IMR-90 (cell line): Measurements from ENCODE around the gene ZXDC. TPM values are rescaled to one million over a fixed set of nuclear protein-coding genes. Genes with fewer than 3 reads are reported as not detected.

ENCODE experiments used
- ATAC-seq: fragments of 200-7000 bp; cut with Tn5 transposase; 2 replicates; pipeline ENCODE4 v1.9.1; 2020; ENCODE audit warnings: low read depth, mild to moderate bottlenecking, moderate library complexity
- BruUV-seq: library from RNA; stranded (reverse); fragments of 400-500 nt; replicated peaks from 2 replicates; lab custom pipeline; 2021; lab: Mats Ljungman, UMichigan
- CTCF ChIA-PET: fragments of 300-600 bp; formaldehyde crosslinking; extraction: SDS; loops from one replicate; lab custom pipeline; 2021; ENCODE audit warnings: antibody characterized with exemption; lab: Yijun Ruan, JAX
- POLR2A ChIA-PET: fragments of 300-600 bp; sonication (Branson Sonifier 250); formaldehyde crosslinking; loops from one replicate; lab custom pipeline; 2022; ENCODE audit warnings: antibody characterized with exemption; ENCODE audit not compliant: unreplicated experiment; lab: Charles Lee
- DNase-seq: peaks from one replicate; pipeline ENCODE4 v3.0.0; 2013
- H2AFZ ChIP-seq: replicated peaks from 2 replicates; pipeline ENCODE3; 2013; ENCODE audit warnings: low read length, mild to moderate bottlenecking; ENCODE audit not compliant: poor library complexity
- H2AK5ac ChIP-seq: 2 replicates; pipeline ENCODE4 v1.6.1; 2013; ENCODE audit warnings: low read depth, low read length, inconsistent platforms
- H2AK9ac ChIP-seq: replicated peaks from 2 replicates; pipeline ENCODE3; 2013; ENCODE audit warnings: mild to moderate bottlenecking, low read depth, low read length, moderate library complexity; ENCODE audit not compliant: poor library complexity
- H2BK120ac ChIP-seq: 2 replicates; pipeline ENCODE4 v1.6.1; 2013; ENCODE audit warnings: low read depth, low read length, inconsistent platforms
- H2BK15ac ChIP-seq: 3 replicates; pipeline ENCODE4 v1.6.1; 2013; ENCODE audit warnings: low read depth, low read length, inconsistent platforms
- H2BK20ac ChIP-seq: 2 replicates; pipeline ENCODE4 v1.6.1; 2013; ENCODE audit warnings: low read depth, mild to moderate bottlenecking, inconsistent platforms, low read length, moderate library complexity
- H2BK5ac ChIP-seq: 2 replicates; pipeline ENCODE4 v1.6.1; 2013; ENCODE audit warnings: mild to moderate bottlenecking, low read depth, low read length, inconsistent platforms; ENCODE audit not compliant: poor library complexity, severe bottlenecking
- H3K14ac ChIP-seq: replicated peaks from 2 replicates; pipeline ENCODE4 v1.6.1; 2013; ENCODE audit warnings: low read depth, low read length, inconsistent platforms
- H3K18ac ChIP-seq: 2 replicates; pipeline ENCODE4 v1.6.1; 2013; ENCODE audit warnings: low read depth, low read length, control low read depth
- H3K23ac ChIP-seq: 2 replicates; pipeline ENCODE4 v1.6.1; 2013; ENCODE audit warnings: low read depth, low read length, inconsistent platforms
- H3K27ac ChIP-seq: 2 replicates; pipeline ENCODE4 v1.5.1; 2013; ENCODE audit warnings: mild to moderate bottlenecking, control low read depth, low read length; ENCODE audit not compliant: insufficient read depth
- H3K27me3 ChIP-seq: 2 replicates; pipeline ENCODE4 v1.6.1; 2013; ENCODE audit warnings: low read length; ENCODE audit not compliant: control insufficient read depth, insufficient read depth
- H3K36me3 ChIP-seq: 2 replicates; pipeline ENCODE4 v1.6.1; 2013; ENCODE audit warnings: low read length, mixed read lengths; ENCODE audit not compliant: control insufficient read depth, insufficient read depth
- H3K4ac ChIP-seq: 2 replicates; pipeline ENCODE4 v1.6.1; 2013; ENCODE audit warnings: low read depth, low read length, inconsistent platforms
- H3K4me1 ChIP-seq: 2 replicates; pipeline ENCODE4 v1.6.1; 2013; ENCODE audit warnings: low read length, mixed read lengths; ENCODE audit not compliant: control insufficient read depth, insufficient read depth
- H3K4me2 ChIP-seq: 2 replicates; pipeline ENCODE4 v1.6.1; 2013; ENCODE audit warnings: low read depth, mild to moderate bottlenecking, control low read depth, low read length, moderate library complexity
- H3K4me3 ChIP-seq: 2 replicates; pipeline ENCODE4 v1.5.1; 2013; ENCODE audit warnings: low read depth, mild to moderate bottlenecking, control low read depth, low read length, moderate library complexity; ENCODE audit not compliant: insufficient read depth
- H3K56ac ChIP-seq: 2 replicates; pipeline ENCODE4 v1.6.1; 2013; ENCODE audit warnings: low read length, inconsistent platforms; ENCODE audit not compliant: insufficient read depth; ENCODE audit errors: extremely low read depth
- H3K79me1 ChIP-seq, 2 experiments: 2 replicates each; pipeline ENCODE4 v1.6.1; 2013; ENCODE audit warnings: low read length in 2 of 2, inconsistent platforms in 1 of 2, low read depth in 1 of 2
- H3K9ac ChIP-seq: 2 replicates; pipeline ENCODE4 v1.6.1; 2013; ENCODE audit warnings: low read depth, low read length, control low read depth
- H3K9me1 ChIP-seq: 2 replicates; pipeline ENCODE4 v1.6.1; 2013; ENCODE audit warnings: low read length, inconsistent platforms; ENCODE audit not compliant: insufficient read depth
- H3K9me3 ChIP-seq: 2 replicates; pipeline ENCODE4 v1.6.1; 2013; ENCODE audit warnings: low read length; ENCODE audit not compliant: control insufficient read depth, insufficient read depth
- H4K20me1 ChIP-seq: 2 replicates; pipeline ENCODE4 v1.6.1; 2013; ENCODE audit warnings: low read length, inconsistent platforms; ENCODE audit not compliant: insufficient read depth
- H4K5ac ChIP-seq: 2 replicates; pipeline ENCODE4 v1.6.1; 2013; ENCODE audit warnings: mild to moderate bottlenecking, low read depth, low read length, control low read depth
- H4K8ac ChIP-seq, 2 experiments: 2 replicates each; pipeline ENCODE4 v1.6.1; 2013; ENCODE audit warnings: low read depth in 2 of 2, low read length in 2 of 2, control low read depth in 1 of 2, inconsistent platforms in 1 of 2
- H4K91ac ChIP-seq: 2 replicates; pipeline ENCODE4 v1.6.1; 2013; ENCODE audit warnings: low read depth, low read length, inconsistent platforms; ENCODE audit not compliant: insufficient read depth
- BHLHE40 ChIP-seq: fragments of 150-350 bp; IDR thresholded peaks from 2 replicates; pipeline ENCODE4 v1.6.1; 2016; ENCODE audit warnings: mild to moderate bottlenecking, low read depth, low read length
- CEBPB ChIP-seq: IDR thresholded peaks from 2 replicates; pipeline ENCODE4 v1.6.1; 2012; ENCODE audit warnings: low read depth, low read length, improper control_type of control experiment
- CHD1 ChIP-seq: IDR thresholded peaks from 2 replicates; pipeline ENCODE4 v1.6.1; 2012; ENCODE audit warnings: low read depth, low read length, improper control_type of control experiment
- FOS ChIP-seq: fragments of 150-350 bp; IDR thresholded peaks from 2 replicates; pipeline ENCODE4 v1.6.1; 2016; ENCODE audit warnings: low read depth, low read length
- MAFK ChIP-seq: IDR thresholded peaks from 2 replicates; pipeline ENCODE4 v1.6.1; 2012; ENCODE audit warnings: low read depth, low read length, improper control_type of control experiment
- MAZ ChIP-seq: IDR thresholded peaks from 2 replicates; pipeline ENCODE4 v1.6.1; 2012; ENCODE audit warnings: low read depth, mild to moderate bottlenecking, low read length, improper control_type of control experiment, moderate library complexity, borderline replicate concordance
- MXI1 ChIP-seq: IDR thresholded peaks from 2 replicates; pipeline ENCODE4 v1.6.1; 2012; ENCODE audit warnings: low read depth, mild to moderate bottlenecking, low read length, moderate library complexity, borderline replicate concordance
- NFE2L2 ChIP-seq: fragments of 150-350 bp; IDR thresholded peaks from 2 replicates; pipeline ENCODE4 v1.6.1; 2016; ENCODE audit warnings: low read depth, mild to moderate bottlenecking, low read length
- POLR2A ChIP-seq: IDR thresholded peaks from 2 replicates; pipeline ENCODE4 v1.6.1; 2012; ENCODE audit warnings: mild to moderate bottlenecking, low read depth, low read length
- RCOR1 ChIP-seq: IDR thresholded peaks from 2 replicates; pipeline ENCODE4 v1.6.1; 2012; ENCODE audit warnings: mild to moderate bottlenecking, low read length, improper control_type of control experiment; ENCODE audit not compliant: insufficient replicate concordance
- RFX5 ChIP-seq: IDR thresholded peaks from 2 replicates; pipeline ENCODE4 v1.8.0; 2012; ENCODE audit warnings: low read depth, mild to moderate bottlenecking, low read length, moderate library complexity
- SMC3 ChIP-seq: fragments of 150-350 bp; IDR thresholded peaks from 2 replicates; pipeline ENCODE4 v1.6.1; 2016; ENCODE audit warnings: low read depth, mild to moderate bottlenecking, antibody characterized with exemption, low read length, moderate library complexity
- WGBS, 2 experiments: methylation state at CpG; one replicate each; pipeline versions ENCODE4 v1.1.5 to v1.1.7; 2013; ENCODE audit warnings: missing lambda C conversion rate in 2 of 2; ENCODE audit not compliant: insufficient read length in 1 of 2; ENCODE audit errors: extremely low coverage in 2 of 2; 5-methylcytosine and 5-hydroxymethylcytosine counted together
- dilution Hi-C: fragments of 300-500 bp; cut with HindIII; formaldehyde crosslinking; loops from one replicate; pipeline ENCODE4 v1.14.3; 2018; ENCODE audit warnings: low sequenced_read_pairs; ENCODE audit not compliant: unreplicated experiment
- in situ Hi-C: fragments of 300-500 bp; cut with MboI; formaldehyde crosslinking; loops from 3 replicates; pipeline ENCODE4 v1.14.3; 2019; ENCODE audit warnings: low sequenced_read_pairs, inconsistent platforms, mixed read lengths
- intact Hi-C: fragments of 100-400 bp; cut with micrococcal nuclease; formaldehyde crosslinking; loops from 2 replicates; pipeline ENCODE4 v1.10.0; 2022
- polyA plus RNA-seq, 3 experiments: library from polyadenylated mRNA; depleted of rRNA; stranded (reverse); fragments of >200 nt; gene quantifications; 2 replicates each; pipeline ENCODE4 v1.2.3, GENCODE V29; 2012; ENCODE audit warnings: low replicate concordance in 1 of 3
- total RNA-seq: library from RNA; depleted of rRNA; stranded (reverse); fragments of >200 nt; gene quantifications from 2 replicates; pipeline ENCODE4 v1.2.3, GENCODE V29; 2012
- TF ChIP-seq, protein P1 (sequence below): conservative IDR thresholded peaks from 2 replicates; pipeline ENCODE4 v1.5.1; 2012; ENCODE audit warnings: mild to moderate bottlenecking, low read depth, low read length, improper control_type of control experiment
- TF ChIP-seq, protein P2 (sequence below): fragments of 150-350 bp; IDR thresholded peaks from 2 replicates; pipeline ENCODE4 v1.6.1; 2017; ENCODE audit warnings: mild to moderate bottlenecking, antibody characterized with exemption, low read length, low read depth
- TF ChIP-seq, protein P3 (sequence below): fragments of 150-350 bp; IDR thresholded peaks from 2 replicates; pipeline ENCODE4 v1.6.1; 2016; ENCODE audit warnings: low read depth, mild to moderate bottlenecking, low read length, moderate library complexity, borderline replicate concordance

Gene ZXDC
- total and polyA plus RNA-seq, 2 of the 4 experiments (the other 2 are of a cell fraction), result 11.5 to 14.3 TPM

DNA sequence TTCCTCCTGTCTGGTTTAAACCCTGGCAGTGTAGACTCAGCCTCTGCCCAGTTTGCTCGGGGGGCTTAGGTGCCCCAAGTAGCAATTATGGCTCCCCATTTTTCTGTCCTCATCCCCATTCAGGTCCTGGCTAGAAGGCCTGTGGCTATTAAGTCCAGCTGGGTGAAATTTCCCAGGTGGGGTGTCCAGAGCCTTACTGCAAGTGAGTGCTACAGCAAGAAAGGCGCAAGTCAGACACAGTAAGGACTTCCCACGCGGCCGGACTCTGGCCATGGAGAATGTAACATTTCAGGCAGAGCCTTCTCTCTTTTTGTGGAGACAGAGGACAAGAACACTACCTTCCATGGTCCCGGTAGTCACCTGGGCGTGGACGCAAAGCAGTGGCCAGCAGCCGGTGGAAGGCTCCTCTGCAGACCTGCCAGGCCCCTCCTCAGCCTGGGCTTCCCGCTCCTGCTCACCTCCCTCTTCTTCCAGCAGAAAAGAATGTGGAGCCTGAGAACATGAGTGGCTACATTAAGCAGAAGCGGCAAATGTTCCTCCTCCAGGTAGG, 57.6 kb downstream of the ZXDC start:
- H3K18ac ChIP-seq, result no peak overlapping the region
- ATAC-seq (no peak), DNase-seq (no peak)
- H2AK9ac ChIP-seq, result no peak overlapping the region
- H3K23ac ChIP-seq, result no peak overlapping the region
- H4K8ac ChIP-seq, result no peak overlapping the region
- H3K9me1 ChIP-seq, result no peaks in the 10 kb centered on the region
- no peak overlapping the region for H2AFZ ChIP-seq
- no peaks in the 10 kb centered on the region for H3K9me3 ChIP-seq
- H3K4me3 ChIP-seq, result no peak overlapping the region
- H2AK5ac ChIP-seq, result no peak overlapping the region
- no peaks in the 10 kb centered on the region; the same call in 1 of the 2 replicates for H3K4me1 ChIP-seq
- no peaks in the 10 kb centered on the region for H4K20me1 ChIP-seq
- dilution Hi-C loops, result no loop called here
- no peak overlapping the region for H3K4ac ChIP-seq
- no peak overlapping the region for H2BK15ac ChIP-seq
- no peak overlapping the region for H3K4me2 ChIP-seq
- H2BK5ac ChIP-seq, result no peak overlapping the region
- BruUV-seq, result no TSS peak
- TF ChIP-seq RFX5, result no peak
- TF ChIP-seq NFE2L2, result no peak
- no peak for TF ChIP-seq POLR2A
- no peak for TF ChIP-seq MAFK
- no peak for TF ChIP-seq CEBPB
- TF ChIP-seq BHLHE40, result no peak
- TF ChIP-seq, protein P1, sequence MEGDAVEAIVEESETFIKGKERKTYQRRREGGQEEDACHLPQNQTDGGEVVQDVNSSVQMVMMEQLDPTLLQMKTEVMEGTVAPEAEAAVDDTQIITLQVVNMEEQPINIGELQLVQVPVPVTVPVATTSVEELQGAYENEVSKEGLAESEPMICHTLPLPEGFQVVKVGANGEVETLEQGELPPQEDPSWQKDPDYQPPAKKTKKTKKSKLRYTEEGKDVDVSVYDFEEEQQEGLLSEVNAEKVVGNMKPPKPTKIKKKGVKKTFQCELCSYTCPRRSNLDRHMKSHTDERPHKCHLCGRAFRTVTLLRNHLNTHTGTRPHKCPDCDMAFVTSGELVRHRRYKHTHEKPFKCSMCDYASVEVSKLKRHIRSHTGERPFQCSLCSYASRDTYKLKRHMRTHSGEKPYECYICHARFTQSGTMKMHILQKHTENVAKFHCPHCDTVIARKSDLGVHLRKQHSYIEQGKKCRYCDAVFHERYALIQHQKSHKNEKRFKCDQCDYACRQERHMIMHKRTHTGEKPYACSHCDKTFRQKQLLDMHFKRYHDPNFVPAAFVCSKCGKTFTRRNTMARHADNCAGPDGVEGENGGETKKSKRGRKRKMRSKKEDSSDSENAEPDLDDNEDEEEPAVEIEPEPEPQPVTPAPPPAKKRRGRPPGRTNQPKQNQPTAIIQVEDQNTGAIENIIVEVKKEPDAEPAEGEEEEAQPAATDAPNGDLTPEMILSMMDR, result no peak
- TF ChIP-seq MXI1, result no peak
- TF ChIP-seq MAZ, result no peak
- TF ChIP-seq, protein P2, sequence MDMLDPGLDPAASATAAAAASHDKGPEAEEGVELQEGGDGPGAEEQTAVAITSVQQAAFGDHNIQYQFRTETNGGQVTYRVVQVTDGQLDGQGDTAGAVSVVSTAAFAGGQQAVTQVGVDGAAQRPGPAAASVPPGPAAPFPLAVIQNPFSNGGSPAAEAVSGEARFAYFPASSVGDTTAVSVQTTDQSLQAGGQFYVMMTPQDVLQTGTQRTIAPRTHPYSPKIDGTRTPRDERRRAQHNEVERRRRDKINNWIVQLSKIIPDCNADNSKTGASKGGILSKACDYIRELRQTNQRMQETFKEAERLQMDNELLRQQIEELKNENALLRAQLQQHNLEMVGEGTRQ, result no peak
- TF ChIP-seq SMC3, result no peak
- no peak for TF ChIP-seq FOS
- no peak for TF ChIP-seq CHD1
- TF ChIP-seq RCOR1, result no peak
- TF ChIP-seq, protein P3, sequence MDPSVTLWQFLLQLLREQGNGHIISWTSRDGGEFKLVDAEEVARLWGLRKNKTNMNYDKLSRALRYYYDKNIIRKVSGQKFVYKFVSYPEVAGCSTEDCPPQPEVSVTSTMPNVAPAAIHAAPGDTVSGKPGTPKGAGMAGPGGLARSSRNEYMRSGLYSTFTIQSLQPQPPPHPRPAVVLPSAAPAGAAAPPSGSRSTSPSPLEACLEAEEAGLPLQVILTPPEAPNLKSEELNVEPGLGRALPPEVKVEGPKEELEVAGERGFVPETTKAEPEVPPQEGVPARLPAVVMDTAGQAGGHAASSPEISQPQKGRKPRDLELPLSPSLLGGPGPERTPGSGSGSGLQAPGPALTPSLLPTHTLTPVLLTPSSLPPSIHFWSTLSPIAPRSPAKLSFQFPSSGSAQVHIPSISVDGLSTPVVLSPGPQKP, result no peak
- no peak overlapping the region for H3K56ac ChIP-seq
- H3K9ac ChIP-seq, result no peak overlapping the region
- no peak overlapping the region for H4K5ac ChIP-seq
- H3K14ac ChIP-seq, result no peak overlapping the region
- POLR2A ChIA-PET, result no interaction called here
- CTCF ChIA-PET, result no interaction called here
- peaks cover 25% of the 10 kb centered on the region for H3K27me3 ChIP-seq
- no peaks in the 10 kb centered on the region for H3K36me3 ChIP-seq
- no peaks in the 10 kb centered on the region for H3K79me1 ChIP-seq
- no peak overlapping the region for H2BK120ac ChIP-seq
- WGBS, 2 experiments, result 85% methylated on average over 4 of the region's 11 CpGs; no CpG with 5 or more reads in 1 of the 2 experiments
- intact Hi-C loops, result no loop called here
- in situ Hi-C loops, result no loop called here
- no peak overlapping the region for H4K91ac ChIP-seq
- H3K27ac ChIP-seq, result no peak overlapping the region
- no peak overlapping the region for H2BK20ac ChIP-seq
